ENCODE data around the gene POU2AF1.
"Not testable (repeated sequence)": the region's sequence is repeated elsewhere in the genome, so short reads cannot be mapped to it uniquely, and the experiment has no call there.

POU2AF1 gene

DNA sequence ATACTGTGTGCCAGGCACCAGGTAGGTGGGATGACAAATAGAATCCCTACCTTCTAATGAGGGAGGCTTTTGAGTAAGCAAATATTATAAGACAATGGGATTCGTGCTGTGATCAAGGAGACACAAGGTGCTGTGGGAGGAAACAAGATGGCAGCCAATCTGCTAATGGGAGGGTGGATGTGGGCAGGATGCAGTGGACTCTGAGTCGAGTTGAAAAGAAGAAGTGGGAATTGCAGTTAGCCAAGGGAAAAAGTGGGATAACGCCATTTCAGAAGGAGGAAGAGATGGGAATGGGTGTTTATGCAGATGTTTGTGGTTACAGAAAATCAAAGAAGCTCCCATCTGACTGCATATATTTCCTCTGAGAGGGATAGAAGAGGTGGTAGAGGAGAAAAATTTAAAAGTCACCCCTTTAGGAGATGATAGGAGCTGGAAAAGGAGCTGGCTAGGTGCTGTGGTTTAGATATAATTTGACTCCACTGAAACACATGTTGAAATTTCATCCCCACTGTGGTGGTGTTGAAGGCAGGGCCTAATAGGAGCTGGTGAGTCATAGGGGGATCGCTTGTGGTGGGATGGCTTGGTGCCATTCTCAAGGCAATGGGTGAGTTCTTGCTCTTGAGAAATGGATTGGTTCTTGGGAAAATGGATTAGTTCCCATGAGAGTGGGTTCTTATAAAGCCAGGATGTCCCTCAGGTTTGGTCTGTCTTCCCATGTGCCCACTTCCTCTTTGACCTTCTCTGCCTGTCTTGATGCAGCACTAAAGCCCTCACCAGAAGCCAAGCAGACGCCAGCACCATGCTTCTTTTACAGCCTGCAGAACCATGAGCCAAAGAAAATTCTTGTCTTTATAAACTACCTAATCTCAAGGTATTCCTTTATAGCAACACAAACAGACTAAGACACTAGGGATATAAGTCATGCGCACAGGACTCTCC is 30.0 kb upstream of the POU2AF1 start:
- DNase-seq, result peak; percentile 56

GRCh38 chr11:111407652-111408051 is 28.6 kb upstream of the POU2AF1 start:
- DNase-seq, result no peak

DNA sequence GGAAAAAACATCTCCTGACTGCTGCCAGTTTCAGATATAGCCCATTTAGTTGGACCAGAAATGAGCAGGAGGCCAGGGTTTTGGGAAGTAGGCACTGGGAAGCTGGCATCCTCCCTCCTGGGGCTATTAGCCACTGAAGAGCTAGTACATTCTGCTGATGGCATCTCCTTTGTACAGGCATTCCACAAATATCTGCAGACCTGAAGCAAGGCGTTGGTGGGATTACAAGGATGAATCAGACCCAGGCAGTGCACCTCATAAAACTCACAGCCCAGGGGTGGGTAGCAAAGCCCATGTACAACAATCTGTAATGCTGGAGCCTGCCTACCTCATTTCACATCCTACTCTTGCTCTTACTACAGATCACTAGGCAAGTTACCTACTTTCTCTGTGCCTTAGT is 27.5 kb upstream of the POU2AF1 start:
- DNase-seq, result no peak

DNA sequence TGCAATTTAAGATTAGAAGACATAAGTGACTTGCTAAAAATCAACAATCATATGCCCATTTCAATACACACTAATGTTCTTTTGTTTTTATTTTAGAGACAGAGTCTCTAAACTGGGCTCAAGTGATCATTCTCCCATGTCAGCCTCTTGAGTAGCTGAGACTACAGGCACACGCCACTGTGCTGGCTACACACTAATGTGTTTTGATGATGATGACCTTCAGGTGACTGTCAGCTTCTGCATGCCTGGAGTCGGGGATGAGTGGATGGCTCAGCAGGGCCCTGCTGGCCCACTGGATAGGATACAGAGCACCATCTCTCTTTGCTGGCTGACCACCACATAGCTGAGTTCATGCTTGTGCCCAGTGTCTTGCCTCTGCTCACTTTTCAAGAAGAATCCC is 27.0 kb upstream of the POU2AF1 start:
- no peak for DNase-seq

GRCh38 chr11:111405551-111405950 is 26.5 kb upstream of the POU2AF1 start:
- DNase-seq, result no peak

DNA sequence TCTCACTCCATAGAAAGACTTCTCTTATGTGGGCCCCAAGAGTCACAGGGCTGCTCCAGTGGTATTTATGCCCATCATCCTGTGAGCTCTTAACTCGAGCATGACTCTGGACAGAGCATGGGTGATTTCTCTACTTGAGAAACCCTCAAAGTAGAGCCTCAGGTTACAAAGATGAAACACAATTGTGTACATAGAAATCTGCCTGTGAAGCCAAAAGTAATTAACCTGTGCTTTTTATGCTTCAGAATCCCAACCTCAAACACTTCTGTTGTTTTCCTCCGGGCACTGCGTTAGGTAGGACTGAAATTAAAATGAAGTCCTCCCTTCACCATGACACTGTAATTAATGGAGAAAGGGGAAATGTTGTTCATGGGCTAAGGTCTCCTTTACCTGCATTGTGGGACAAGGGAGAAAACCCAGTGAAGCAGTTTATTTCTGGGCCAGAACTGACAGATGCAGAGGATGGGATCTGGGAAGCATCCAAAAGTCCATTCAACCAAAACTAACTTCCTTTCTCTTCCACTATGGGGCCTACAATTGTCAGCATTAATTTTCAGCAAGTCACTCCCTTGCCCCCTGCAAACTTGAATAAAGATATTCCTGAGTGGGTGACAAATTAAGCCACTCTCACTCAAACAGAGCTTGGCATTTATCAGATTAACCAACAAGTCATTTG is 24.1 kb upstream of the POU2AF1 start:
- DNase-seq, result no peak

GRCh38 chr11:111402411-111402810 is 23.3 kb upstream of the POU2AF1 start:
- DNase-seq, result no peak

DNA sequence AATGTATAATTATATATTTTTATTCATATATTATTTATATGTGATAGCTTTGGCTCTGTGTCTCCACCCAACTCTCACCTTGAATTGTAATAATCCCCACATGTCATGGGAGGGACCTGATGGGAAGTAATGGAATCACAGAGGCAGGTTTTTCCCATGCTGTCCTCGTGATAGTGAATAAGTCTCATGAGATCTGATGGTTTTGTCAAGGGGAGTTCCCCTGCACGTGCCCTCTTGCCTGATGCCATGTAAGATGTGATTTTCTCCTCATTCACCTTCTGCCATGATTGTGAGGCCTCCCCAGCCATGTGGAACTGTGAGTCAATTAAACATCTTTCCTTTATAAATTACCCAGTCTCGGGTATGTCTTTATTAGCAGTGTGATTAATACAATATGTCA is 22.9 kb upstream of the POU2AF1 start:
- not testable (repeated sequence) for DNase-seq

DNA sequence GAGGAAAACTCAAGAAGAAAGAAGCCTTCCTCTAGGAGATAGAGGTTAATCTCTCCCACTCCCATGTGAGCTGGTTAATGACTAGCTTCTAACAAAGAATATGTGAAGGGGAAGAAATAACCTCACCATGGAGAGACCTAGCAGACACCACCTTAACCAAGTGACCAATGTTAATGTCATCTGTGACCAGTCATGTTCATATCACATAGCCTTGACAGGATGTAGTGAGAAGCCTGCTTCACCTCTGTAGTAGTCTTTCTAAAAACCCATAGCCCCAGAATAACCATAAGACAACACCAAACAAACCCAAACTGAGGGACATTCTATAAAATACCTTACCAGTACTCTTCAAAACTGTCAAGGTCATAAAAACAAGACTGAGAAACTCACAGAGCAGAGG is 21.5 kb upstream of the POU2AF1 start:
- DNase-seq, result no peak

GRCh38 chr11:111399187-111400031 is 20.3 kb upstream of the POU2AF1 start:
- no peak for DNase-seq

DNA sequence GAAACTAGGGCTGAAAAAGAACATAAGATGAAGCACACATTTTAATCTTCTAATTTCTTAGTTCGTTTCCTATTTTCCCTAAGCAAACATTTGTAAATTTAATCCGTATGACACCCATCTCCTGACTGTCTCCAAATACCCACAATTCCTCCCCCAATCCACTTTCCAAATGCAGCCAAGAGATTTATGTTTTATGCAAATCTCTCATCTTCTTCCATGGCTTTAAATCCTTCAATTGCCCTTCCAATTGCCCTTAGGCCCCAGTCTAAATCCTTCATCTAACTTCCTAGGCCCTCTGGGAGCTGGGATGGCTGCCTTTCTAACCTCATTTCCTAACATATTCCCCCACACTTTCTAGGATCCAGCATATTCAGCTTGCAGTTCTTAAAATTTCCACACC is 18.0 kb upstream of the POU2AF1 start:
- no peak for DNase-seq

GRCh38 chr11:111395749-111396148 is 16.7 kb upstream of the POU2AF1 start:
- no peak for DNase-seq

DNA sequence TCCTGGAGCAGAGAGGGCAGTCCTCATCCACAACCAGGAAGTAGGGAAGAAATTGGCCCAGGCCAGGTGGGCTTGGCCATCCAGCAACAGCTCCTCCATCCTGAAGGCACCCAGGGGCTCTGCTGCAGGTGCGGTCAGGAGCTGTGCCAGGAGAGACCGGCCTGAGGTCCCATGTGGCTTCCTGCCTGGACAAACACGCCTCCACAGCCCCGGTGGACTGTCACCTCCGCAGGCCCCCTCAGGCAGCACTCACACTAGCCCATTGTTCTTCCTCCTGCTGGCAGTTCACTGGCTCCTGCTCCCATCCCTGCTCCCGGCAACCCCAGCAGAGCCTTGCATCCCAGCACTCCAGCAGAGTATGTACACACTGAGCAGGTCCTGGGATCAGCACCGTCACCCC is 16.0 kb upstream of the POU2AF1 start:
- no peak for DNase-seq

DNA sequence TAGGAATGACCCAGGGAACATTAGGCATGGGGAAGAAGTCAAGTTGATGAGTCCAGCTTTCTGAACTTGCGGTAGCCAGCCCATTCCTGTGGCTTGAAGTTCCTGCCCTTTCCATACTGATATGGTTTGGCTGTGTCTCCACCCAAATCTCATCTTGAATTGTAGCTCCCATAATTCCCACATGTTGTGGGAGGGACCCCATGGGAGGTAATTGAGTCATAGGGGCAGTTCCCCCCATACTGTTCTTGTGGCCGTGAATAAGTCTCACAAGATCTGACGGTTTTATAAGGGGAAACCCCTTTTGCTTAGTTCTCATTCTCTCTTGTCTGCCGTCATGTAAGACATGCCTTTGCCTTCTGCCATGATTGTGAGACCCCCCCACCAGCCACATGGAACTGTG is 15.1 kb upstream of the POU2AF1 start:
- not testable (repeated sequence) for DNase-seq

- no peak for DNase-seq
Observed at GRCh38 chr11:111393585-111393984, 14.5 kb upstream of the POU2AF1 start.

DNA sequence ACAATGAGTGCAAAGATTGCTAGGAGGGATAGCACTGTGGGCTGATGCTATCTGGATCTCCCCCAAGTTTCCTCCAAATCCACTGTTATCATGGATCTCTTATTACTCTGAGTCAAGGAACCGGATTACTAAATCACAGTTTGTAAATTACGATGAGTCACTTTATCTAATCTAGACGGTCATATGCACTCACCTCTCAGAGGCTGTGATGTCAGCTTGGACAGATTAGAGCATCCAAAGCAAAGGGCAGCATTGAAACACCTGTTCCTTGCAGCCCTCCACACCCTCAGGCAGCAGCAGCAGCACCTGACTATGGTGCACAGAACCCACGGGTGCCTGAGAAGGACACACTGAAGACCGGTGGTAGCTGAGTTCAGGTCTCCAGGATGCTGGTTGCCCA is 14.0 kb upstream of the POU2AF1 start:
- DNase-seq, result no peak

GRCh38 chr11:111392552-111392951 is 13.5 kb upstream of the POU2AF1 start:
- no peak for DNase-seq

- no peak for DNase-seq
Observed at GRCh38 chr11:111391328-111392124, 12.5 kb upstream of the POU2AF1 start.

DNA sequence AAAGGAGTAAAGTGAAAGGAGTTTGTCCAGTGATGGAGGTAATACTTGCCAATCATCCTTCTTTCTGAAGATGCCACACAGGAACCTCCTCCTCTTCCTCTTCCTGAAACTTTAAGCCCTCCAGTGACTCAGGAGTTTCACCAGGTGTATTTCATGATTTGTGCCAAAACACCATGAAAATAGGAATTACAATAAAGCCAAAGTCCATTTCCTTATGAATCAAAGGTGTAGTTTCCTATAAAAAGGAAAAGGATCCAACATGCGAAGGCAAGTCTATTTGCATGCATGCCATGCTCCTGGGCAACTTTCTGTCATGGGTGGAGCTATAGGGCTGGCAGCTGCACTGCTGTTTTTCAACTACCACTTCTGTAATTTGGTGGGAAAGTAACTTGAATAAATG is 9.8 kb upstream of the POU2AF1 start:
- no peak for DNase-seq

GRCh38 chr11:111388420-111388819 is 9.3 kb upstream of the POU2AF1 start:
- no peak for DNase-seq

- DNase-seq, result no peak
Observed at GRCh38 chr11:111387363-111387762, 8.3 kb upstream of the POU2AF1 start.

DNA sequence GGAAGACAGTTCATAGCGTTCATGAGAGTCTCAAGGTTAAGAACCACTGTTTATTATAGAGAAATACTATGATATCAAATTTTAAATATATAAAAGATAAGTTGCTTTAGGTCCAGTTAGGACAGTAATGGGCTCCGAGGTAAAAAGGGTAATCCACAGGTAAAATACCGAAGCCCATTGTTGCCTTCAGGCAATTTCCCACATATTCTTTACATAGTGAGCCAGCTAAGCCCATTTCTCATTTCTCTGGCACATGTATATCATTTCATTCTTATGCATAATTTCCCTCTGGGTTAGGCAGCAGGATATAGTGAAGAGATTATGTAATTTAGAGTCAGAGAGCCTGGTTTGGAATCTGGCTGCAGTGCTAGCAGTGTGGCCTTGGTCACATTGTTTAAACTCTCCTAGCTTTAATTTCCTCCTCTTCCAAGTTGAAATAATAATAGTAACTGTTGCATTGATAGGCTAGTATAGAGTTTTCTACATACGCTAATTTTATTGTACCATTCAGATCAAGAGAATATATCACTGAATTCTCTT is 7.6 kb upstream of the POU2AF1 start:
- no peak for DNase-seq
